Testis (tissue), 3 donors: ENCODE results near the gene WDR5B. TPM values are rescaled to one million over a fixed set of nuclear protein-coding genes. Genes with fewer than 3 reads are reported as not detected.

Source experiments
- DNase-seq: peaks from one replicate; pipeline ENCODE4 v3.0.0-alpha.2; 2019
- H3K27ac ChIP-seq, 2 donors: fragments of 200-600 bp; sonication (generic); one replicate each; pipeline ENCODE4 v1.5.1; 2019
- H3K27me3 ChIP-seq: fragments of 200-600 bp; sonication (generic); one replicate; pipeline ENCODE4 v1.5.1; 2019
- H3K36me3 ChIP-seq: fragments of 200-600 bp; sonication (generic); one replicate; pipeline ENCODE4 v1.5.1; 2017; ENCODE audit warnings: low read depth; ENCODE audit errors: missing control alignments
- H3K4me1 ChIP-seq: fragments of 200-600 bp; sonication (generic); one replicate; pipeline ENCODE4 v1.5.1; 2019
- H3K4me3 ChIP-seq, 2 donors: fragments of 200-600 bp; sonication (generic); one replicate each; pipeline ENCODE4 v1.5.1; 2017 to 2019
- H3K9me3 ChIP-seq: fragments of 200-600 bp; sonication (generic); one replicate; pipeline ENCODE4 v1.5.1; 2017
- CTCF ChIP-seq, 3 experiments: fragments of 450-650 bp in 2 of 3; fragments of 200-600 bp in 1 of 3; sonication (generic) in 1 of 3; IDR thresholded peaks; one replicate each; pipeline ENCODE4 v1.5.1; 2016 to 2019; ENCODE audit warnings: antibody characterized with exemption in 3 of 3, mild to moderate bottlenecking in 2 of 3, moderate library complexity in 1 of 3
- POLR2A ChIP-seq: fragments of 450-650 bp; IDR thresholded peaks from one replicate; pipeline ENCODE4 v1.6.1; 2017; ENCODE audit warnings: antibody characterized with exemption, mild to moderate bottlenecking, moderate library complexity
- WGBS, 2 donors: methylation state at CpG; one replicate each; pipeline ENCODE4 v1.1.5; 2018; 5-methylcytosine and 5-hydroxymethylcytosine counted together
- intact Hi-C: fragments of 100-400 bp; cut with DNase I; formaldehyde crosslinking; loops from one replicate; pipeline ENCODE4 v1.15.1; 2023; ENCODE audit warnings: low total_unique reads
- polyA plus RNA-seq: library from polyadenylated mRNA; stranded (reverse); fragments of 350-450 nt; fragmentation: Illumina TruSeq; extraction: RNeasy Lipid Tissue Mini Kit (QIAGEN cat#74804); gene quantifications from one replicate; pipeline ENCODE4 v1.2.3, GENCODE V29; 2014; ENCODE audit warnings: low read depth, low replicate concordance; ENCODE audit not compliant: insufficient read depth
- total RNA-seq, 2 donors: library from RNA; depleted of rRNA; stranded (reverse); fragments of >200 nt; gene quantifications; one replicate each; pipeline ENCODE4 v1.2.3, GENCODE V29; 2016

WDR5B gene
- total and polyA plus RNA-seq, 3 donors from 2014 or later, result 5.1 to 8.9 (median 7.1) TPM

- intact Hi-C loops, result no loop called here
- Histone ChIP-seq H3K36me3 (no peaks in the 10 kb centered on the region), H3K4me3 (no peak overlapping the region), H3K9me3 (no peaks in the 10 kb centered on the region), H3K27me3 (no peaks in the 10 kb centered on the region), H3K4me1 (no peaks in the 10 kb centered on the region), H3K27ac (no peak overlapping the region)
- no peak for DNase-seq
- WGBS, 2 donors, result 95% methylated on average over 6 of the region's 6 CpGs
- no peak for TF ChIP-seq POLR2A
- no peak for TF ChIP-seq CTCF (IDR thresholded peaks at IDR 0.05)
Observed at GRCh38 chr3:122403489-122403888, 12.4 kb downstream of the WDR5B start.

- Histone ChIP-seq H3K9me3 (no peaks in the 10 kb centered on the region), H3K36me3 (no peaks in the 10 kb centered on the region), H3K4me3 (no peak overlapping the region), H3K27ac (no peak overlapping the region), H3K4me1 (no peaks in the 10 kb centered on the region), H3K27me3 (no peaks in the 10 kb centered on the region)
- WGBS, 2 donors, result 89 to 96% methylated on average over 2 of the region's 2 CpGs
- intact Hi-C loops, result no loop called here
- no peak for DNase-seq
- TF ChIP-seq POLR2A (no peak), CTCF (IDR thresholded peaks at IDR 0.05) (no peak)
Observed at GRCh38 chr3:122398920-122399319, 16.9 kb downstream of the WDR5B start.

- Histone ChIP-seq H3K9me3 (no peaks in the 10 kb centered on the region), H3K4me3 (no peak overlapping the region), H3K27ac (no peak overlapping the region), H3K36me3 (no peaks in the 10 kb centered on the region), H3K27me3 (no peaks in the 10 kb centered on the region), H3K4me1 (peaks cover 7% of the 10 kb centered on the region)
- no peak for TF ChIP-seq CTCF (IDR thresholded peaks at IDR 0.05)
- TF ChIP-seq POLR2A, result no peak
- intact Hi-C loops, result no loop called here
- DNase-seq, result no peak
- WGBS, 2 donors, result 78 to 88% methylated on average over 1 of the region's 1 CpG
Observed at GRCh38 chr3:122397201-122397600, 18.7 kb downstream of the WDR5B start.

- H3K4me1 ChIP-seq, result peaks cover 7% of the 10 kb centered on the region
- no peaks in the 10 kb centered on the region for H3K27me3 ChIP-seq
- no peak overlapping the region for H3K27ac ChIP-seq
- no peaks in the 10 kb centered on the region for H3K36me3 ChIP-seq
- intact Hi-C loops, result no loop called here
- DNase-seq, result no peak
- no peak overlapping the region for H3K4me3 ChIP-seq
- H3K9me3 ChIP-seq, result no peaks in the 10 kb centered on the region
- TF ChIP-seq CTCF (IDR thresholded peaks at IDR 0.05) (no peak), POLR2A (no peak)
Observed at GRCh38 chr3:122396511-122396910, 19.4 kb downstream of the WDR5B start.

GRCh38 chr3:122395582-122395981 is 20.3 kb downstream of the WDR5B start:
- TF ChIP-seq CTCF (IDR thresholded peaks at IDR 0.05) (no peak), POLR2A (no peak)
- no peaks in the 10 kb centered on the region for H3K36me3 ChIP-seq
- intact Hi-C loops, result no loop called here
- no peak overlapping the region for H3K4me3 ChIP-seq
- no peak for DNase-seq
- peaks cover 7% of the 10 kb centered on the region for H3K4me1 ChIP-seq
- no peaks in the 10 kb centered on the region for H3K9me3 ChIP-seq
- H3K27me3 ChIP-seq, result no peaks in the 10 kb centered on the region
- WGBS, 2 donors, result 63 to 66% methylated on average over 3 of the region's 3 CpGs
- no peak overlapping the region for H3K27ac ChIP-seq
